ENCODE results near the gene INPP5A. TPM values are rescaled to one million over a fixed set of nuclear protein-coding genes. Genes with fewer than 3 reads are reported as not detected.

Gene INPP5A
- total RNA-seq, 1 donor from 2014 or later, result 18.1 TPM

GRCh38 chr10:132610071-132610701 lies 72.6 kb downstream of the INPP5A start:
- DNase-seq (ENCODE audit: low read depth in 2 of 2), result no peak

DNA sequence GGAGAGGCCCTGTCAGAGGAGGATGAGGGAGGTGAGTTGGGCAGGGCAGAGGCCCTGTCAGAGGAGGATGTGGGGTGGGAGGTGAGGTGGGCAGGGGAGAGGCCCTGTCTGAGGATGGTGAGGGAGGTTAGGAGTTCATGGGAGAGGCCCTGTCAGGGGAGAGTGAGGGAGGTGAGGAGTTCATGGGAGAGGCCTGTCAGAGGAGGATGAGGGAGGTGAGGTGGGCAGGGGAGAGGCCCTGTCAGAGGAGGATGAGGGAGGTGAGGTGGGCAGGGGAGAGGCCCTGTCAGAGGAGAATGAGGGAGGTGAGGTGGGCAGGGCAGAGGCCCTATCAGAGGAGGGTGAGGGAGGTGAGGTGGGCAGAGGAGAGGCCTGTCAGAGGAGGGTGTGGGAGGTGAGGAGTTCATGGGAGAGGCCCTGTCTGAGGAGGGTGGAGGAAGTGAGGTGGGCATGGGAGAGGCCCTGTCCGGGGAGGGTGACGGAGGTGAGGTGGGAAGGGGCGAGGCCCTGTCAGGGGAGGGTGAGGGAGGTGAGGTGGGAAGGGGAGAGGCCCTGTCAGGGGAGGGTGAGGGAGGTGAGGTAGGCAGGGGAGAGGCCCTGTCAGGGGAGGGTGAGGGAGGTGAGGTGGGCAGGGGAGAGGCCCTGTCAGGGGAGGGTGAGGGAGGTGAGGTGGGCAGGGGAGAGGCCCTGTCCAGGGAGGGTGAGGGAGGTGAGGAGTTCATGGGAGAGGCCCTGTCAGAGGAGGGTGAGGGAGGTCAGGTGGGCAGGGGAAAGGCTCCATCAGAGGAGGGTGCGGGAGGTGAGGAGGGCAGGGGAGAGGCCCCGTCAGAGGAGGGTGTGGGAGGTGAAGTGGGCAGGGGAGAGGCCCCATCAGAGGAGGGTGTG lies 73.7 kb downstream of the INPP5A start:
- DNase-seq (ENCODE audit: low read depth in 2 of 2), result no peak

GRCh38 chr10:132611986-132612385 lies 74.4 kb downstream of the INPP5A start:
- DNase-seq (ENCODE audit: low read depth in 2 of 2), result no peak

GRCh38 chr10:132612571-132613504 lies 75.3 kb downstream of the INPP5A start:
- no peak for DNase-seq (ENCODE audit: low read depth in 2 of 2)

GRCh38 chr10:132613566-132614348 lies 76.2 kb downstream of the INPP5A start:
- DNase-seq (ENCODE audit: low read depth in 2 of 2), result no peak

DNA sequence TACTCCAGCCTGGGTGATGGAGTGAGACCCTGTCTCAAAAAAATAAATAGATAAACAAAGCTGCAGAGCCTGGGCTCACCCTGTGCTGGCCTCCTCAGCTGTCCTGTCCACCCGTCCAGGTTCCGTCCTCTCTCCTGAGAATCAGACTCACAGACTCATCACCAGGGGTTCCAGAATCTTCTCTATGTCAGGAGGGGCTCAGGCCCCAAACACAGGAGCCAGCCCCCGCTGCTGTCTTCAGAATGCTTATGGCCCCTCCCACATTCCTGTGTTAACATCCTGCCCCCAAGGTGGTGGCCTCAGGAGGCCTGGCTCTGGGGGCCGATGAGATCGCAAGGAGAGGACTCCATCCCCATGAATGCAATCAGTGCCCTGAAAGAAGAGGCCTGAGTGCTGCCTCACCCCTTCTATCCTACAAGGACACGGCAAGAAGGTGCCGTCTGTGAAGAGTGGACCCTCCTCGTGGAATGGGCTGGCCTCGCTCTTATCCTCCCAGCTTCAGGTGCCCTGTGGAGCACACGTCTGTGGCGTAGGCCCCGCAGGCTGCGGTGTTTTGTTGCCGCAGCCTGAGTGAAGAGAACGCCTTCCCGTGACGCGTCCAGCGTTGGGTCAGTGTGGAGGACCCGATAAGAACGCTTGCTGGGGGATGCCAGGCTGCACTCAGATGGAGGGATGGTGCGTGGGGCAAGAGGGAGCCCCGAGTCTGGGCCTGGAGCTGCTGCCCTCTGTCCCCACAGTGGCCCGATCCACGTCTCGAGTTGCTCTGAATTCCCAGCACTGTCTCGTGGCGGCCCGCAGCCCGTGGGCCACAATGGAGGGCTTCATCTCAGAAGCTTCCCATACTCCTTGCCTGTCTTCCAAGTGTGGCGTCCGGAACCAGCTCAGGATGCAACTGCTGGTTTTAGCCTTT lies 77.1 kb downstream of the INPP5A start:
- no peak for DNase-seq (ENCODE audit: low read depth in 2 of 2)

DNA sequence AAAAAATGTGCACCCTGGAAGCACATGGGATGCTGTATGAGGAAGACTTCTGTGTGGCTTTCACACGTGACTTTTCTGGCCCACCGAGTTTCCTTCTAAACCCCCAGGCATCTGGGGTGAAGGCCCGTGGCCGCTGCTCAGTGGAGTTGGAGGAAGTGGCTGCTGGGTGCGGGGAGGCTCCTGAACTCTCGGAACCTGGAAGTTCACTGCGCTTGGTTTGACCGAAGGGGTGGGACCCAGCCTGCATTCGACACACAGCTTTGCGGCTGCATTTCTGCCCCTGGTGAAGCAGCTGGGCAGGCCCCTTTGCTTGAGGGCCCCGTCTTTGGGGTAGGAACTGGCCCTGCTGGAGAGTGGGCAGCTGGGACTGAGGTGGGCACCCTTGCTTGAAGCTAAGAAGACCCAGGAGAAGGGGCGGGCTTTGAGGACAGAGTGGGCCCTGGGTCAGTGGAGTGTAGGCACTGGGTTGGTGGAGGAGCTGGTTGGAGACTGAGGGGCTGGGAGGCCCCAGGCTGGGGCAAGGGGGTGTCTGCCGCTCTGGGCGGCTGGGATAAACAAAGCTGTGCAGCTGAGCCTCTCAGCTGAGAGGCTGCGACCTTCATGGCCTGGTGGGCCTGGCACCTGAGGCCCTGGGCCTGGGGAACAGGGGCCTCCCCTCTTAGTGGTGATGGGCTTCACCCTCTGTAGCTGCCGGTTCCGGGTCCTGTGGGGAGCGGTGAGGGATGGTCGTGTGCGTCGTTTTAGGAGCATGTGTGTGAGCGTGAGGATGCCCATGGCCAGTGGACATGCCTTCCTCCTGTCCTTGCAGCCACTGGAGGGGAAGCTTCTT lies 78.0 kb downstream of the INPP5A start:
- DNase-seq (ENCODE audit: low read depth in 2 of 2), result no peak

DNA sequence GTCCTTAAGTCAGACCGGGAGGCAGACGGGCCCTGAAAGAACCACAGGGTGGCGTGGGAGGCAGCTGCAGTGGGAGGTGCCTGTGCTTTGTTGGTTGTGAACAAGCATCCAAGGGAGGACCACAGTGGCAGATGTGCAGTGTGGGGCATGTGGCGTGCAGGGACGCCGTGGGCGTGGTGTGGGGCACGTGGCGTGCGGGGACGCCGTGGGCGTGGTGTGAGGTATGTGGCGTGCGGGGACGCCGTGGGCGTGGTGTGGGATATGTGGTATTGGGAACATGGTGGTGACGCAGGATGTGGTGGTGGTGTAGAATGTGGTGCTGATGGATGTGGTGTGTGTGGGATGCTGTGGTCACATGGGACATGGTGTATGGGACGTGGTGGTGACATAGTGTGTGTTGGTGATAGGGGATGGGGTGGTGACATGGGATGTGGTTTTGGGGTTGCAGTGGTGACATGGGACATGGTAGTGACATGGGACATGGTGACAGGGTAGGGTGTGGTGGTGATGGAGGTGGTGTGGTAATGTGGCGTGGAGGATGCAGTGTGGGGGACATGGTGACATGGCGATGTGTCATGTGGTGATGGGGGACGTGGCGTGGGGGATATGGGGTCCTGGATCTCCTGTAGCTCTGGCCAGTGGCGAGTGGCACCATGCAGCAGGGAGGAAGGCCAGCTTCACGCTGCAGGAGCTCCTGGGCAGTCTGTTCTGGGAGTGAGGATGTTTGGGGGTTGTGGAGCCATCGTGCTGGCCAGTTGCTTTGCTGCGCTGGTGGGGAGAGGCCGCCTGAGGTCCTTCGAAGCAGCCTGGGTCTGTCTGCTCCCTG lies 78.8 kb downstream of the INPP5A start:
- no peak for DNase-seq (ENCODE audit: low read depth in 2 of 2)

DNA sequence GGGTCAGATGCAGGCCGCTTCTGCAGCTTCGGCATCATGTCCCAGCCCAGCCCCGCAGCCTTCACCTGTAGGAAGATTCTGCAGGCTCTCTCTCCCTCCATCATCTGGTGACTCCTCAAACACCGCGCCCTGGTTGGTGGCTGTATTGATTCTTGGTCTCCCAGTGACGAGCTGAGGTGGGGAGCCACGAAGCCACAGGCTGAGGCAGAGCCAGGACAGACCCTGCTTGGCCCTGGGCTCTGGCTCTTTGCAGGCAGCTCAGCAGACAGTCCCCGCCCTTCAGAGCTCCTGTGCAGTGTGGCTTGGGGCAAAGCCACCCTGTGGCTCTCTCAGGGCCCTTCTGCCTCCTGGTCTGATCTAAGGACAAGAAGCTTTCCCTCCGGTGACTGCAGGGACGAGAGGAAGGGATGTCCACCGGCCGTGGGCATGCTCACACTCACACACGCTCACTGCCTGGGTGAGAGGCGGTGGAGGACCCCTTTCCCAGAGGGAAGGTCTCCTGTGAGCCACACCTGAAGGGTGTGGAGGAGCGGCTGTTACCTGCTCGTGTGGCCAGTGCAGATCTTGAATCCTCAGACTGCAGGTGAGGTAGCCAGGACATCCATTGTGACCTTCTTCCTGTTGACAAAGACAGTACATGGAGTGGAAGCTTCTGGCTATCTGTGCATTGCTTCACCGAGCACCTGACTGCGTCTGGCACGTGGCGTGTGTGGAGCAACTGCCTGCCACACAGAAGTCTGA lies 79.6 kb downstream of the INPP5A start:
- no peak for DNase-seq (ENCODE audit: low read depth in 2 of 2)

- DNase-seq (ENCODE audit: low read depth in 2 of 2), result no peak
Observed at GRCh38 chr10:132617737-132618052, 80.1 kb downstream of the INPP5A start.

GRCh38 chr10:132618158-132618919 lies 80.8 kb downstream of the INPP5A start:
- no peak for DNase-seq (ENCODE audit: low read depth in 2 of 2)

DNA sequence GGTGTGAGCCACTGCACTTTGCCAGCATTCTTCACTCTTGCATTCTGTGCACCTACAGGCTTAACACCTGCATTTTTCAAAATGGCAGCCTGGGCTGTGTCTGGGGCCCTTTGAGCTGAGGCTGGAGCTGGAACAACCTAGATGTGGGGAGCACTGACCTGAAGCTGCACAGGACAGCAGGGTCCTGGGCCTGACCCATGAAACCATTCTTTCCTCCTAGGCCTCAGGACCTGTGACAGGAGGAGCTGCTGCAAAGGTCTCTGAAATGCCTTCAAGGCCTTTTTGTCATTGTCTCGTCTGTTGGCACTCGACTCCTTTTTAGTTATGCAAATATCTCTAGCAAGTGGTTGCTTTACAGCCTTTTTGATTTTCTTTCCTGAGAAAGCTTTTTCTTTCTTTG lies 82.3 kb downstream of the INPP5A start:
- DNase-seq (ENCODE audit: low read depth in 2 of 2), result no peak

GRCh38 chr10:132624061-132624846 lies 86.7 kb downstream of the INPP5A start:
- no peak for DNase-seq (ENCODE audit: low read depth in 2 of 2)

- DNase-seq (ENCODE audit: low read depth in 2 of 2), result no peak
Observed at GRCh38 chr10:132624847-132625471, 87.4 kb downstream of the INPP5A start.

DNA sequence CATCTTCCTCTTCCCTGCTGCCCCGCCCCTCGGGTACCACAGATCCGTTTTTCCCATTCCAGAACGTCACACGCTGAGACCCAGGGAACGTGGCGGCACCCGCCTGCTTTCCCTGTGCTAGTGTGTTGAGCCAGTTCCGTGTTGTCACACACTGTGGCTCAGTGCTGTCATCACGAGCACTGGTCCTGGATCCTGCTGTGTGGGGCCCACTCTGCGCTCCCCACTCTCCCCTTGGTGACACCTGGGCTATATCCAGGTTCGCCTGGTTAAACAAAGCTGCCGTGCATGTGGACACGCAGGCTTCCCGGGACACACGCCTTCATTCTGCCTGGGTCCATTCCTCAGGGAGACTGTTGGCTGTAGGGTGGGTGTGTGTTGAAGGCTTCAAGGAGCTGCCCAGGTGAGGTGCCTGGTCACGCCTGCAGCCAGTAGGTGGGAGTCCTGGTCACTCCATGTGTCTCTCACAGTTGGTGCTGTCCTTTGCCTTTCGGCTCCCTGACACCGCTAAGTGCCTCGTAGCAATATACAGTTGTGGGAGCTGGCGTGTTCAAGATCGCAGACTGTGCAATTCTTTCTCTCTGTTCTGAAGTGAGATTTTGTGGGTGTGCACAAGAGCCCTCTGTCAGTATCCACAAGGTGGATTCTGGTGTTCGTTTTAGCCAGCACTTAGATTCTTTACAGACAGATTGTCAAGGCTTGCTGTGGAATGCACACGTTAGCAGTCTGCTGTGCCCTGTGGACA lies 88.6 kb downstream of the INPP5A start:
- DNase-seq (ENCODE audit: low read depth in 2 of 2), result no peak

Data from lung microvascular endothelial cell (primary cell).